ENCODE data around the gene TRPC4AP.

Gene TRPC4AP

DNA sequence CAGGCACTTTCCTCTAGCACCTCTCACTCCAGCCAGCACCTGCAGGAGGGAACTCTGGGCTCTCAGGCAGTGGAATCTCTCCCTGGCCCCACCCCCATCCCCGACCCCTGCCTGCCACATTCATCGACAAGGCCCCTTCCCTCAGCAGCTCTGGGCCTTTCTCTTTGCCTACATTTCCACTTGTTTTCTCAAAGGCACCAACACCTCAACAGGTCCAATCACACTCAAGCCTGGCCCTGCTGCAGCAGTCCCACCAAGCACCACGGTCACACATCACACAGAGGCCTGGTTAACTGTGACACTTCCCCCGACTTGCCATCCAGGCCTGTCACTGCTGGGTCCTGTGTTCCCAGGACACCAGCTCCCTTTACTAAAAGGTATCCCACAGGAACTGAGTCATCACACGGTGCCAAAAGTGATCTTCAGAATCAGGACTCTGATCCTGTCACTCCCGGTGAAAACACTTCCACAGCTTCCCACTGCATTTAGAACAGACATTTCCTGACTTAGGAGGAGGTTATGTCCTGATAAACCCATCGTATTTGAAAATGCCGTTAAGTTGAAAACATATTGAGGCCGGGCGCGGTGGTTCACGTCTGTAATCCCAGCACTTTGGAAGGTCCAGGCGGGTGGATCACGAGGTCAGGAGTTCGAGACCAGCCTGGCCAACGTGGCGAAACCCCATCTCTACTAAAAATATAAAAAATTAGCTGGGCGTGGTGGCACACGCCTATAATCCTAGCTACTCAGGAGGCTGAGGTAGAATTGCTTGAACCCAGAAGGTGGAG, 82.0 kb downstream of the TRPC4AP start:
- Histone ChIP-seq H3K36me3 (ENCODE audit: insufficient read depth, low read length) (peaks cover 97% of the 10 kb centered on the region; the same call in 1 of the 2 replicates), H4K20me1 (ENCODE audit: insufficient read depth, low read length, poor library complexity, severe bottlenecking) (no peaks in the 10 kb centered on the region), H3K4me2 (ENCODE audit: low read depth, low read length, poor library complexity, severe bottlenecking) (no peak overlapping the region), H3K4me3 (ENCODE audit: low read length, poor library complexity, severe bottlenecking) (no peak overlapping the region), H3K9me3 (ENCODE audit: insufficient read depth, low read depth, low read length) (no peaks in the 10 kb centered on the region), H3F3A (ENCODE audit: low read depth) (no peaks in the 10 kb centered on the region), H3K9me2 (replicated peaks; ENCODE audit: low read depth, low read length) (no peaks in the 10 kb centered on the region), H2AFZ (ENCODE audit: low read length) (no peak overlapping the region), H3K79me2 (ENCODE audit: insufficient read depth, low read length) (no peaks in the 10 kb centered on the region), H3K27me3 (ENCODE audit: insufficient read depth, low read length, poor library complexity, severe bottlenecking) (no peaks in the 10 kb centered on the region), H3K4me1 (ENCODE audit: insufficient read depth, low read length, poor library complexity, severe bottlenecking) (peaks cover 3% of the 10 kb centered on the region), H3K9ac (ENCODE audit: low read depth, low read length, poor library complexity, severe bottlenecking) (no peak overlapping the region)
- TF ChIP-seq, protein P1, sequence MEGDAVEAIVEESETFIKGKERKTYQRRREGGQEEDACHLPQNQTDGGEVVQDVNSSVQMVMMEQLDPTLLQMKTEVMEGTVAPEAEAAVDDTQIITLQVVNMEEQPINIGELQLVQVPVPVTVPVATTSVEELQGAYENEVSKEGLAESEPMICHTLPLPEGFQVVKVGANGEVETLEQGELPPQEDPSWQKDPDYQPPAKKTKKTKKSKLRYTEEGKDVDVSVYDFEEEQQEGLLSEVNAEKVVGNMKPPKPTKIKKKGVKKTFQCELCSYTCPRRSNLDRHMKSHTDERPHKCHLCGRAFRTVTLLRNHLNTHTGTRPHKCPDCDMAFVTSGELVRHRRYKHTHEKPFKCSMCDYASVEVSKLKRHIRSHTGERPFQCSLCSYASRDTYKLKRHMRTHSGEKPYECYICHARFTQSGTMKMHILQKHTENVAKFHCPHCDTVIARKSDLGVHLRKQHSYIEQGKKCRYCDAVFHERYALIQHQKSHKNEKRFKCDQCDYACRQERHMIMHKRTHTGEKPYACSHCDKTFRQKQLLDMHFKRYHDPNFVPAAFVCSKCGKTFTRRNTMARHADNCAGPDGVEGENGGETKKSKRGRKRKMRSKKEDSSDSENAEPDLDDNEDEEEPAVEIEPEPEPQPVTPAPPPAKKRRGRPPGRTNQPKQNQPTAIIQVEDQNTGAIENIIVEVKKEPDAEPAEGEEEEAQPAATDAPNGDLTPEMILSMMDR (conservative IDR thresholded peaks at IDR 0.05; ENCODE audit: low read length), result no peak
- TF ChIP-seq EZH2phosphoT487 (IDR thresholded peaks at IDR 0.05; ENCODE audit: borderline replicate concordance), result no peak

DNA sequence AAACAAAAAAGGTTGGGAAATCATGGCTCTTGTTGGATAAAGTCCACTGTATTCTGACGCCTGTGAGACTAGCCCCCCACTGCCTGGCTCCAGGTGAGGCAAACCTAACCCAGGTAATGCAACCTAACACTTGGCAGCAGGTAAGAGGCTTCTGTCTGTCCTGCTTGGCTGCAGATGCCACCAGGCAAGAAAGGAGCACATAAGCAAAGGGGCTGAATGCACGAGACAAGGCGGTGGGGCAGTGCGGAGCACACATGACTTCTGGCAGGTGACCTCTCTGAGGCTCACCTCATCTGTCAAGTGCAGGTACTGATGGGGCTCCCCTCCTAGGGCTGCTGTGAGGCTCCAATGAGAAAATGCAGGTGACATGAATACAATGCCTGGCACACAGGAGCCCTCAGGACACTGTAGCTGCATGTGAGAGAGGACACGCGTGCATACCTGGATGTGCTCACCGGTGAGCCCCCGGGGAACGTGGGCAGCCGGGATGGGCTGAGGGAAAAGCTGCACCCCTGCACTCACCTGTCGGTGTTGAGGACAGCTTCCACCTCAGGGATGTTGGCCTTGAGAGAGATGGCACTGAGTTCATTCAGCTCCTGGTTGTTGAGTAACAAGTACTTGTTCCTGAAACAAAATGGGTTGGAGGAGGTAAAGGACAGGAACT, 82.8 kb downstream of the TRPC4AP start:
- H4K20me1 ChIP-seq (ENCODE audit: insufficient read depth, low read length, poor library complexity, severe bottlenecking), result no peaks in the 10 kb centered on the region
- H3K9ac ChIP-seq (ENCODE audit: low read depth, low read length, poor library complexity, severe bottlenecking), result no peak overlapping the region
- peaks cover 97% of the 10 kb centered on the region; the same call in 1 of the 2 replicates for H3K36me3 ChIP-seq (ENCODE audit: insufficient read depth, low read length)
- H3F3A ChIP-seq (ENCODE audit: low read depth), result no peaks in the 10 kb centered on the region
- no peaks in the 10 kb centered on the region for H3K9me3 ChIP-seq (ENCODE audit: insufficient read depth, low read depth, low read length)
- no peak overlapping the region for H3K4me2 ChIP-seq (ENCODE audit: low read depth, low read length, poor library complexity, severe bottlenecking)
- H3K4me1 ChIP-seq (ENCODE audit: insufficient read depth, low read length, poor library complexity, severe bottlenecking), result peaks cover 3% of the 10 kb centered on the region
- no peaks in the 10 kb centered on the region for H3K9me2 ChIP-seq (replicated peaks; ENCODE audit: low read depth, low read length)
- no peak overlapping the region for H3K4me3 ChIP-seq (ENCODE audit: low read length, poor library complexity, severe bottlenecking)
- no peak overlapping the region for H2AFZ ChIP-seq (ENCODE audit: low read length)
- TF ChIP-seq EZH2phosphoT487 (IDR thresholded peaks at IDR 0.05; ENCODE audit: borderline replicate concordance), result no peak
- TF ChIP-seq, protein P1 (conservative IDR thresholded peaks at IDR 0.05; ENCODE audit: low read length), result no peak
- no peaks in the 10 kb centered on the region for H3K79me2 ChIP-seq (ENCODE audit: insufficient read depth, low read length)
- H3K27me3 ChIP-seq (ENCODE audit: insufficient read depth, low read length, poor library complexity, severe bottlenecking), result no peaks in the 10 kb centered on the region

DNA sequence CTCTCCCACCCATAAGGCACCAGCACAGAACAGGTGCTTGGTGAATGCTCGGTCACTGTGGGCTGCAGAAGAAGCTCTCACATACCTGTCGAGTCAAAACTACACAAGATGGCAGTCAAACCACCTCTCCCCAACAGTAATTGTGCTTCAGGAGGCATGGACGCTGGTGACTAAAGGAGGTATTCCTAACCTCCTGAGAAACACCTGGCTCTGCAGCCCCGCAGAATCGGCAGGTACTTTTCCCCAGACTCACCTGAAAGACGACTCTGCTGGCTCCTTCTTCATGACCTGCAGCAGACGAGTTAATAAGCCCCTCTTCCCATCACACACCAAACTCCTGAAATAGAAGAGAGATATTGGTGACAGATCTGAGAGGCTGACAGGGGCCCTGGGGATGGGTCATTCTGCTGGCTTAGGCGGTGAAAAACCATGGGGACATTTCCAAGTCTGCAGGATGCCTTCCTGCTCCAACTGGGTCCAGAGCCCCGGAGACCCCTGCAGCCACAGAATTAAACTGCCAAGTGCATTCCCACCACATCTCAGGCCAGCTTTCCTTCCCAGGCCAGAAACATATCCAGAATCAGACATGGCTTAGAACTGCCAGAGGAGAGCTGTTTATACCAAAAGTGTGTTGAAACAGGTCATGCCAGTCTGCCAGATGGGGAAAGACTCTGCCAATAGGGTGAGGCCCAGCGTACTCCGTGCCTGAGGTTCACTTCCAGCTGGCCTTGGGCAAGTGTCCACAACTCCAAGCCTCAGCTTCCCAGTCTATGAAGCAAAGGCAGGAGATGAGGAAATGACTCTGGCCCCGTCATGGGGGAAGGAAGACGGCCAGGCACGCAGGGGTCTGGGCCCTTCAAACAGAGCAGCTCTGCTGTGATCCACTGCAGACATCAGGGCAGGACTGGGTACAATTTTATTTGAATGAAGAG, 83.9 kb downstream of the TRPC4AP start:
- H3F3A ChIP-seq (ENCODE audit: low read depth), result no peaks in the 10 kb centered on the region
- H3K4me2 ChIP-seq (ENCODE audit: low read depth, low read length, poor library complexity, severe bottlenecking), result no peak overlapping the region
- H3K27me3 ChIP-seq (ENCODE audit: insufficient read depth, low read length, poor library complexity, severe bottlenecking), result no peaks in the 10 kb centered on the region
- no peak overlapping the region for H3K9ac ChIP-seq (ENCODE audit: low read depth, low read length, poor library complexity, severe bottlenecking)
- H3K4me1 ChIP-seq (ENCODE audit: insufficient read depth, low read length, poor library complexity, severe bottlenecking), result no peaks in the 10 kb centered on the region
- no peak for TF ChIP-seq EZH2phosphoT487 (IDR thresholded peaks at IDR 0.05; ENCODE audit: borderline replicate concordance)
- TF ChIP-seq, protein P1 (conservative IDR thresholded peaks at IDR 0.05; ENCODE audit: low read length), result no peak
- H2AFZ ChIP-seq (ENCODE audit: low read length), result no peak overlapping the region
- no peaks in the 10 kb centered on the region for H3K9me2 ChIP-seq (replicated peaks; ENCODE audit: low read depth, low read length)
- no peaks in the 10 kb centered on the region for H3K9me3 ChIP-seq (ENCODE audit: insufficient read depth, low read depth, low read length)
- H3K79me2 ChIP-seq (ENCODE audit: insufficient read depth, low read length), result no peaks in the 10 kb centered on the region
- peaks cover 98% of the 10 kb centered on the region; the same call in 1 of the 2 replicates for H3K36me3 ChIP-seq (ENCODE audit: insufficient read depth, low read length)
- H4K20me1 ChIP-seq (ENCODE audit: insufficient read depth, low read length, poor library complexity, severe bottlenecking), result no peaks in the 10 kb centered on the region
- no peak overlapping the region for H3K4me3 ChIP-seq (ENCODE audit: low read length, poor library complexity, severe bottlenecking)

Data from Loucy (cell line).